ENCODE data around the gene PI4K2B. TPM values are rescaled to one million over a fixed set of nuclear protein-coding genes. Genes with fewer than 3 reads are reported as not detected.
"Not testable (repeated sequence)": the region's sequence is repeated elsewhere in the genome, so short reads cannot be mapped to it uniquely, and the experiment has no call there.

The PI4K2B gene
- total RNA-seq, 1 donor from 2014 or later = 14.1 TPM

DNA sequence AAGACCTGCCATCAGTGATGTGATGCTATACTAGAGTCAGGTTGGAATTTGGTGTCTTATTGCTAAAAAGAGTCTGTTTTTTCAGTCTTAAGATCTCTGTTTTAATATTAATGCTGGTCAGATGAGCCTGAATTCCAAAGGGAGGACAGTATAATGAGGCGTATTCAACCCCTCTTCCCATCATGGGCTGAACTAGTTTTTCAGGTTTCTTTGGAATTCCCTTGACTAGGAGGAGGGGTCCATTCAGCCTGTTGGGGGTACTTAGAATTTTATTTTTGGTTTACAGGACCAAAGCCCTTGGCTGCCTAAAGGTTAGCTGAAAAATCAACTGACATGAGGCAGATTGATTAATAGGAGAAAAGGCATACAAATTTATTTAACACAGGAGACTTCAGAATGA, 24.1 kb upstream of the PI4K2B start:
- H3K27ac Mint-ChIP-seq = peak overlapping the region; percentile 20
- H3K4me1 Mint-ChIP-seq (ENCODE audit: unreplicated experiment) = peaks cover 7% of the 10 kb centered on the region
- peaks cover 3% of the 10 kb centered on the region for H3K36me3 Mint-ChIP-seq
- TF ChIP-seq CTCF (conservative IDR thresholded peaks at IDR 0.05) = no peak
- no peaks in the 10 kb centered on the region for H3K27me3 Mint-ChIP-seq
- no peak overlapping the region for H3K4me3 Mint-ChIP-seq
- no peak for DNase-seq (ENCODE audit: extremely low spot score, unreplicated experiment)
- H3K9me3 Mint-ChIP-seq = peaks cover 3% of the 10 kb centered on the region

GRCh38 chr4:25211721-25212120, 22.1 kb upstream of the PI4K2B start:
- peaks cover 7% of the 10 kb centered on the region for H3K4me1 Mint-ChIP-seq (ENCODE audit: unreplicated experiment)
- H3K4me3 Mint-ChIP-seq = no peak overlapping the region
- H3K27ac Mint-ChIP-seq = no peak overlapping the region
- no peaks in the 10 kb centered on the region for H3K27me3 Mint-ChIP-seq
- TF ChIP-seq CTCF (conservative IDR thresholded peaks at IDR 0.05) = no peak
- no peak for DNase-seq (ENCODE audit: extremely low spot score, unreplicated experiment)
- peaks cover 3% of the 10 kb centered on the region for H3K36me3 Mint-ChIP-seq
- peaks cover 3% of the 10 kb centered on the region for H3K9me3 Mint-ChIP-seq

DNA sequence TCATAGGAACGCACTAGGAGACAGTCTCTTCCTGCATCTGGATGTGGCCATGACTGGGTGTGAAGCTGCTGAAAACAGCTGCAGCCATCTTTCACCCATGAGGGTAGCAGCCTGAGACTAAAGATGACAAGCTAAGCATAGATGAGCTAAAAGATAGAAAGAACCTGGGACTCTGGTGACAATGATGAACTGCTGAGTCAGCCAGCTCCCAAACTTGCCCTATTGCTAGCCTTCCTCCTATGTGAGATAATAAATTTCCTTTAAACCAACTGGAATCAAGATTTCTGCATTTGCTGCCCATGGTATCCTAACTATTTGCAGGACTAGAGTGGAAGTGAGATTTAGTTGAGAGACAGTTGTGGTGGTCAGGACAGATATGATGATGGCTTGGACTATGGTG, 21.0 kb upstream of the PI4K2B start:
- Mint-ChIP-seq H3K36me3 (peaks cover 3% of the 10 kb centered on the region), H3K9me3 (peaks cover 3% of the 10 kb centered on the region), H3K27me3 (no peaks in the 10 kb centered on the region), H3K27ac (no peak overlapping the region), H3K4me3 (no peak overlapping the region), H3K4me1 (ENCODE audit: unreplicated experiment) (peaks cover 7% of the 10 kb centered on the region)
- TF ChIP-seq CTCF (conservative IDR thresholded peaks at IDR 0.05) = no peak
- no peak for DNase-seq (ENCODE audit: extremely low spot score, unreplicated experiment)

DNA sequence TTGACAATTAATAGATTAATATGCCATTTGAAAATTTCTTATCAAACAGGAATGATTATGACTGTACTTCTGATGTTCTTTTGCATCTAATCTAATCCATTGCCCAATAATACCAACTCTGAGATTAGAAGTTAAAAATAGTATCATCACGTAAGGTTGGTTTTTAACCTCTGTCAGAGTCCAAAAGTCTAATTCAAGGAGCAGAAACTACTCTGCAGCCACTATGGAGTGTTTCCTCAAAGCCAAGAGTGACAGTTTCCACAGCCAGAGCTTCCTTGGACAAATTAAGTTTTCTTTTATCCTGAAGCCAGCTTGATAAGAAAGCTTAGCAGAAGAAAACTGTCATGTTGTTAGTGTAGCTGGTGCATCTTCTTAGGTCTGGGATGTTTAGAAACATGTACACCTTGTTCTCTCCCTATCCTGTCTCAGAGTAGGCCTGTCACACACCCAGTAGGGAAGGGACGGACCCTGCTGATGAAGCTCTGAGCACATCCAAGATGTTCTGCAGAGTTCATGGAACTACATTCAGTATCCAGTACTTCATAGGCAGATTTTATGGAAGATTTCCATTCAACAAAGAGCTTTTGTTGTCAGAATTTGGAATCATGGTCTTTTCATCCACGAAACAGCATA, 20.4 kb upstream of the PI4K2B start:
- DNase-seq (ENCODE audit: extremely low spot score, unreplicated experiment) = no peak
- Mint-ChIP-seq H3K9me3 (peaks cover 3% of the 10 kb centered on the region), H3K4me1 (ENCODE audit: unreplicated experiment) (peaks cover 7% of the 10 kb centered on the region), H3K27me3 (no peaks in the 10 kb centered on the region), H3K36me3 (peaks cover 3% of the 10 kb centered on the region), H3K4me3 (no peak overlapping the region), H3K27ac (no peak overlapping the region)
- TF ChIP-seq CTCF (conservative IDR thresholded peaks at IDR 0.05) = no peak

GRCh38 chr4:25214750-25215149, 19.1 kb upstream of the PI4K2B start:
- not testable (repeated sequence) for H3K9me3 Mint-ChIP-seq; H3K27me3 Mint-ChIP-seq; H3K27ac Mint-ChIP-seq; H3K4me3 Mint-ChIP-seq; H3K4me1 Mint-ChIP-seq (ENCODE audit: unreplicated experiment); H3K36me3 Mint-ChIP-seq; DNase-seq (ENCODE audit: extremely low spot score, unreplicated experiment)

GRCh38 chr4:25215511-25215910, 18.3 kb upstream of the PI4K2B start:
- TF ChIP-seq CTCF (conservative IDR thresholded peaks at IDR 0.05) = no peak
- Mint-ChIP-seq H3K9me3 (no peaks in the 10 kb centered on the region), H3K36me3 (no peaks in the 10 kb centered on the region), H3K4me3 (no peak overlapping the region), H3K4me1 (ENCODE audit: unreplicated experiment) (no peaks in the 10 kb centered on the region), H3K27ac (no peak overlapping the region), H3K27me3 (no peaks in the 10 kb centered on the region)
- no peak for DNase-seq (ENCODE audit: extremely low spot score, unreplicated experiment)
